IMR-90 (cell line): Measurements from ENCODE around the gene AGMO. TPM values are rescaled to one million over a fixed set of nuclear protein-coding genes. Genes with fewer than 3 reads are reported as not detected.

ENCODE experiments used
- ATAC-seq: fragments of 200-7000 bp; cut with Tn5 transposase; 2 replicates; pipeline ENCODE4 v1.9.1; 2020; ENCODE audit warnings: low read depth, mild to moderate bottlenecking, moderate library complexity
- BruUV-seq: library from RNA; stranded (reverse); fragments of 400-500 nt; replicated peaks from 2 replicates; lab custom pipeline; 2021; lab: Mats Ljungman, UMichigan
- CTCF ChIA-PET: fragments of 300-600 bp; formaldehyde crosslinking; extraction: SDS; loops from one replicate; lab custom pipeline; 2021; ENCODE audit warnings: antibody characterized with exemption; lab: Yijun Ruan, JAX
- POLR2A ChIA-PET: fragments of 300-600 bp; sonication (Branson Sonifier 250); formaldehyde crosslinking; loops from one replicate; lab custom pipeline; 2022; ENCODE audit warnings: antibody characterized with exemption; ENCODE audit not compliant: unreplicated experiment; lab: Charles Lee
- DNase-seq: peaks from one replicate; pipeline ENCODE4 v3.0.0; 2013
- H2AFZ ChIP-seq: replicated peaks from 2 replicates; pipeline ENCODE3; 2013; ENCODE audit warnings: low read length, mild to moderate bottlenecking; ENCODE audit not compliant: poor library complexity
- H2AK5ac ChIP-seq: 2 replicates; pipeline ENCODE4 v1.6.1; 2013; ENCODE audit warnings: low read depth, low read length, inconsistent platforms
- H2AK9ac ChIP-seq: replicated peaks from 2 replicates; pipeline ENCODE3; 2013; ENCODE audit warnings: mild to moderate bottlenecking, low read depth, low read length, moderate library complexity; ENCODE audit not compliant: poor library complexity
- H2BK120ac ChIP-seq: 2 replicates; pipeline ENCODE4 v1.6.1; 2013; ENCODE audit warnings: low read depth, low read length, inconsistent platforms
- H2BK15ac ChIP-seq: 3 replicates; pipeline ENCODE4 v1.6.1; 2013; ENCODE audit warnings: low read depth, low read length, inconsistent platforms
- H2BK20ac ChIP-seq: 2 replicates; pipeline ENCODE4 v1.6.1; 2013; ENCODE audit warnings: low read depth, mild to moderate bottlenecking, inconsistent platforms, low read length, moderate library complexity
- H2BK5ac ChIP-seq: 2 replicates; pipeline ENCODE4 v1.6.1; 2013; ENCODE audit warnings: mild to moderate bottlenecking, low read depth, low read length, inconsistent platforms; ENCODE audit not compliant: poor library complexity, severe bottlenecking
- H3K14ac ChIP-seq: replicated peaks from 2 replicates; pipeline ENCODE4 v1.6.1; 2013; ENCODE audit warnings: low read depth, low read length, inconsistent platforms
- H3K18ac ChIP-seq: 2 replicates; pipeline ENCODE4 v1.6.1; 2013; ENCODE audit warnings: low read depth, low read length, control low read depth
- H3K23ac ChIP-seq: 2 replicates; pipeline ENCODE4 v1.6.1; 2013; ENCODE audit warnings: low read depth, low read length, inconsistent platforms
- H3K27ac ChIP-seq: 2 replicates; pipeline ENCODE4 v1.5.1; 2013; ENCODE audit warnings: mild to moderate bottlenecking, control low read depth, low read length; ENCODE audit not compliant: insufficient read depth
- H3K27me3 ChIP-seq: 2 replicates; pipeline ENCODE4 v1.6.1; 2013; ENCODE audit warnings: low read length; ENCODE audit not compliant: control insufficient read depth, insufficient read depth
- H3K36me3 ChIP-seq: 2 replicates; pipeline ENCODE4 v1.6.1; 2013; ENCODE audit warnings: low read length, mixed read lengths; ENCODE audit not compliant: control insufficient read depth, insufficient read depth
- H3K4ac ChIP-seq: 2 replicates; pipeline ENCODE4 v1.6.1; 2013; ENCODE audit warnings: low read depth, low read length, inconsistent platforms
- H3K4me1 ChIP-seq: 2 replicates; pipeline ENCODE4 v1.6.1; 2013; ENCODE audit warnings: low read length, mixed read lengths; ENCODE audit not compliant: control insufficient read depth, insufficient read depth
- H3K4me2 ChIP-seq: 2 replicates; pipeline ENCODE4 v1.6.1; 2013; ENCODE audit warnings: low read depth, mild to moderate bottlenecking, control low read depth, low read length, moderate library complexity
- H3K4me3 ChIP-seq: 2 replicates; pipeline ENCODE4 v1.5.1; 2013; ENCODE audit warnings: low read depth, mild to moderate bottlenecking, control low read depth, low read length, moderate library complexity; ENCODE audit not compliant: insufficient read depth
- H3K56ac ChIP-seq: 2 replicates; pipeline ENCODE4 v1.6.1; 2013; ENCODE audit warnings: low read length, inconsistent platforms; ENCODE audit not compliant: insufficient read depth; ENCODE audit errors: extremely low read depth
- H3K79me1 ChIP-seq, 2 experiments: 2 replicates each; pipeline ENCODE4 v1.6.1; 2013; ENCODE audit warnings: low read length in 2 of 2, inconsistent platforms in 1 of 2, low read depth in 1 of 2
- H3K9ac ChIP-seq: 2 replicates; pipeline ENCODE4 v1.6.1; 2013; ENCODE audit warnings: low read depth, low read length, control low read depth
- H3K9me1 ChIP-seq: 2 replicates; pipeline ENCODE4 v1.6.1; 2013; ENCODE audit warnings: low read length, inconsistent platforms; ENCODE audit not compliant: insufficient read depth
- H3K9me3 ChIP-seq: 2 replicates; pipeline ENCODE4 v1.6.1; 2013; ENCODE audit warnings: low read length; ENCODE audit not compliant: control insufficient read depth, insufficient read depth
- H4K20me1 ChIP-seq: 2 replicates; pipeline ENCODE4 v1.6.1; 2013; ENCODE audit warnings: low read length, inconsistent platforms; ENCODE audit not compliant: insufficient read depth
- H4K5ac ChIP-seq: 2 replicates; pipeline ENCODE4 v1.6.1; 2013; ENCODE audit warnings: mild to moderate bottlenecking, low read depth, low read length, control low read depth
- H4K8ac ChIP-seq, 2 experiments: 2 replicates each; pipeline ENCODE4 v1.6.1; 2013; ENCODE audit warnings: low read depth in 2 of 2, low read length in 2 of 2, control low read depth in 1 of 2, inconsistent platforms in 1 of 2
- H4K91ac ChIP-seq: 2 replicates; pipeline ENCODE4 v1.6.1; 2013; ENCODE audit warnings: low read depth, low read length, inconsistent platforms; ENCODE audit not compliant: insufficient read depth
- BHLHE40 ChIP-seq: fragments of 150-350 bp; IDR thresholded peaks from 2 replicates; pipeline ENCODE4 v1.6.1; 2016; ENCODE audit warnings: mild to moderate bottlenecking, low read depth, low read length
- CEBPB ChIP-seq: IDR thresholded peaks from 2 replicates; pipeline ENCODE4 v1.6.1; 2012; ENCODE audit warnings: low read depth, low read length, improper control_type of control experiment
- CHD1 ChIP-seq: IDR thresholded peaks from 2 replicates; pipeline ENCODE4 v1.6.1; 2012; ENCODE audit warnings: low read depth, low read length, improper control_type of control experiment
- CTCF ChIP-seq: conservative IDR thresholded peaks from 2 replicates; pipeline ENCODE4 v1.5.1; 2012; ENCODE audit warnings: mild to moderate bottlenecking, low read depth, low read length, improper control_type of control experiment
- ELK1 ChIP-seq: fragments of 150-350 bp; IDR thresholded peaks from 2 replicates; pipeline ENCODE4 v1.6.1; 2016; ENCODE audit warnings: low read depth, mild to moderate bottlenecking, low read length, moderate library complexity, borderline replicate concordance
- FOS ChIP-seq: fragments of 150-350 bp; IDR thresholded peaks from 2 replicates; pipeline ENCODE4 v1.6.1; 2016; ENCODE audit warnings: low read depth, low read length
- MAFK ChIP-seq: IDR thresholded peaks from 2 replicates; pipeline ENCODE4 v1.6.1; 2012; ENCODE audit warnings: low read depth, low read length, improper control_type of control experiment
- MAZ ChIP-seq: IDR thresholded peaks from 2 replicates; pipeline ENCODE4 v1.6.1; 2012; ENCODE audit warnings: low read depth, mild to moderate bottlenecking, low read length, improper control_type of control experiment, moderate library complexity, borderline replicate concordance
- MXI1 ChIP-seq: IDR thresholded peaks from 2 replicates; pipeline ENCODE4 v1.6.1; 2012; ENCODE audit warnings: low read depth, mild to moderate bottlenecking, low read length, moderate library complexity, borderline replicate concordance
- NFE2L2 ChIP-seq: fragments of 150-350 bp; IDR thresholded peaks from 2 replicates; pipeline ENCODE4 v1.6.1; 2016; ENCODE audit warnings: low read depth, mild to moderate bottlenecking, low read length
- RAD21 ChIP-seq: IDR thresholded peaks from 2 replicates; pipeline ENCODE4 v1.6.1; 2012; ENCODE audit warnings: low read length, improper control_type of control experiment
- RCOR1 ChIP-seq: IDR thresholded peaks from 2 replicates; pipeline ENCODE4 v1.6.1; 2012; ENCODE audit warnings: mild to moderate bottlenecking, low read length, improper control_type of control experiment; ENCODE audit not compliant: insufficient replicate concordance
- RFX5 ChIP-seq: IDR thresholded peaks from 2 replicates; pipeline ENCODE4 v1.8.0; 2012; ENCODE audit warnings: low read depth, mild to moderate bottlenecking, low read length, moderate library complexity
- USF2 ChIP-seq: fragments of 150-350 bp; IDR thresholded peaks from 2 replicates; pipeline ENCODE4 v1.6.1; 2017; ENCODE audit warnings: mild to moderate bottlenecking, antibody characterized with exemption, low read length, low read depth
- WGBS, 2 experiments: methylation state at CpG; one replicate each; pipeline versions ENCODE4 v1.1.5 to v1.1.7; 2013; ENCODE audit warnings: missing lambda C conversion rate in 2 of 2; ENCODE audit not compliant: insufficient read length in 1 of 2; ENCODE audit errors: extremely low coverage in 2 of 2; 5-methylcytosine and 5-hydroxymethylcytosine counted together
- dilution Hi-C: fragments of 300-500 bp; cut with HindIII; formaldehyde crosslinking; loops from one replicate; pipeline ENCODE4 v1.14.3; 2018; ENCODE audit warnings: low sequenced_read_pairs; ENCODE audit not compliant: unreplicated experiment
- in situ Hi-C: fragments of 300-500 bp; cut with MboI; formaldehyde crosslinking; loops from 3 replicates; pipeline ENCODE4 v1.14.3; 2019; ENCODE audit warnings: low sequenced_read_pairs, inconsistent platforms, mixed read lengths
- intact Hi-C: fragments of 100-400 bp; cut with micrococcal nuclease; formaldehyde crosslinking; loops from 2 replicates; pipeline ENCODE4 v1.10.0; 2022
- polyA plus RNA-seq, 3 experiments: library from polyadenylated mRNA; depleted of rRNA; stranded (reverse); fragments of >200 nt; gene quantifications; 2 replicates each; pipeline ENCODE4 v1.2.3, GENCODE V29; 2012; ENCODE audit warnings: low replicate concordance in 1 of 3
- total RNA-seq: library from RNA; depleted of rRNA; stranded (reverse); fragments of >200 nt; gene quantifications from 2 replicates; pipeline ENCODE4 v1.2.3, GENCODE V29; 2012

The AGMO gene
- total and polyA plus RNA-seq, 2 of the 4 experiments (the other 2 are of a cell fraction), result not detected

- Histone ChIP-seq H3K27me3 (no peaks in the 10 kb centered on the region), H3K9me3 (no peaks in the 10 kb centered on the region; the same call in 1 of the 2 replicates), H3K27ac (no peak overlapping the region), H3K36me3 (no peaks in the 10 kb centered on the region), H3K9ac (no peak overlapping the region), H3K4me1 (no peaks in the 10 kb centered on the region), H3K23ac (no peak overlapping the region), H3K56ac (no peak overlapping the region), H2BK15ac (no peak overlapping the region), H3K4ac (no peak overlapping the region), H3K4me2 (no peak overlapping the region), H2AFZ (no peak overlapping the region), H2BK5ac (no peak overlapping the region), H3K14ac (no peak overlapping the region), H2BK20ac (no peak overlapping the region), H3K9me1 (no peaks in the 10 kb centered on the region), H4K8ac (no peak overlapping the region), H4K20me1 (no peaks in the 10 kb centered on the region), H2AK9ac (no peak overlapping the region), H4K91ac (no peak overlapping the region), H3K4me3 (no peak overlapping the region), H4K5ac (no peak overlapping the region), H3K79me1 (no peaks in the 10 kb centered on the region), H2AK5ac (no peak overlapping the region), H3K18ac (no peak overlapping the region), H2BK120ac (no peak overlapping the region)
- TF ChIP-seq USF2 (no peak), MAFK (no peak), CTCF (no peak), BHLHE40 (no peak), RFX5 (no peak), ELK1 (no peak), MAZ (no peak), RCOR1 (no peak), NFE2L2 (no peak), RAD21 (no peak), CEBPB (no peak), FOS (no peak), CHD1 (no peak), MXI1 (no peak)
- in situ Hi-C loops (no loop called here), intact Hi-C loops (no loop called here), dilution Hi-C loops (no loop called here)
- DNase-seq, result no peak
- no TSS peak for BruUV-seq
- POLR2A ChIA-PET, result no interaction called here
- CTCF ChIA-PET, result no interaction called here
- ATAC-seq, result no peak
- WGBS, 2 experiments, result no CpG with 5 or more reads among the region's 1 CpG
Measured at GRCh38 chr7:15175152-15175551, 386.7 kb downstream of the AGMO start.
